Measurements from ENCODE around the gene GAB2. TPM values are rescaled to one million over a fixed set of nuclear protein-coding genes. Genes with fewer than 3 reads are reported as not detected.
"Not testable (repeated sequence)": the region's sequence is repeated elsewhere in the genome, so short reads cannot be mapped to it uniquely, and the experiment has no call there.

Gene GAB2
- total RNA-seq, 1 experiment from 2014 or later: 10.6 TPM

DNA sequence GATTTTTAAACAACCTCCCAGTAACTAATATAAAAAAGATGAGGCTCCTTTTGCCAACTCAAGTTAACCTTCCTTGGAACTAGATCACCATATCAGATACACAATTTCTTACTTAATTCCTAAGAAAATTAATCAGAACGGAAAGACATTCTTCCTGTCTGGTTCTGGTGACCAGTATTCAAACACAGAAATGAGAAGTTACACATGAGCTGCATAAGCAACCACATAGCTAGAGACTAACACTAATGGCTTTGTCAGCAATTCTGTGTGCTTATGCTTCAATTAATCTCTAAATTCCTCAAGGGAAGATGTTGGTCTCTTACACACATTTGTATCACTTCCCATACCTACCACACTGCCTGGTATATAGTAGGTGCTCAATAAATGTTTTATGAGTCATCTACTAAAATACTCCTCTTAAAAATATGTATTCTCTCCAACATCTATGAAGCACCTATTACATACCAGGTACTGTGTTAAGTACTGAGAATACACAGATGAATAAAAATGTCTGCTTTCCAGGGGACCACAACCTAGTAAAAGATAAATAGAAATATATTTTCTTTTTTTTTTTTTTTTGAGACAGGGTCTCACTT lies 54.5 kb downstream of the GAB2 start:
- no peaks in the 10 kb centered on the region for H3K36me3 Mint-ChIP-seq (ENCODE audit: insufficient read depth, unreplicated experiment)
- TF ChIP-seq, protein P1, sequence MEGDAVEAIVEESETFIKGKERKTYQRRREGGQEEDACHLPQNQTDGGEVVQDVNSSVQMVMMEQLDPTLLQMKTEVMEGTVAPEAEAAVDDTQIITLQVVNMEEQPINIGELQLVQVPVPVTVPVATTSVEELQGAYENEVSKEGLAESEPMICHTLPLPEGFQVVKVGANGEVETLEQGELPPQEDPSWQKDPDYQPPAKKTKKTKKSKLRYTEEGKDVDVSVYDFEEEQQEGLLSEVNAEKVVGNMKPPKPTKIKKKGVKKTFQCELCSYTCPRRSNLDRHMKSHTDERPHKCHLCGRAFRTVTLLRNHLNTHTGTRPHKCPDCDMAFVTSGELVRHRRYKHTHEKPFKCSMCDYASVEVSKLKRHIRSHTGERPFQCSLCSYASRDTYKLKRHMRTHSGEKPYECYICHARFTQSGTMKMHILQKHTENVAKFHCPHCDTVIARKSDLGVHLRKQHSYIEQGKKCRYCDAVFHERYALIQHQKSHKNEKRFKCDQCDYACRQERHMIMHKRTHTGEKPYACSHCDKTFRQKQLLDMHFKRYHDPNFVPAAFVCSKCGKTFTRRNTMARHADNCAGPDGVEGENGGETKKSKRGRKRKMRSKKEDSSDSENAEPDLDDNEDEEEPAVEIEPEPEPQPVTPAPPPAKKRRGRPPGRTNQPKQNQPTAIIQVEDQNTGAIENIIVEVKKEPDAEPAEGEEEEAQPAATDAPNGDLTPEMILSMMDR (IDR thresholded peaks at IDR 0.05; ENCODE audit: unreplicated experiment): no peak
- CTCF ChIA-PET: interaction anchor here (1.0 kb wide), 1 partner anchor 34 kb away, joined by 3 read pairs; no protein-coding TSS in a partner anchor
- no TSS peak for BruUV-seq (replicated peaks)
- peaks cover 13% of the 10 kb centered on the region for H3K4me1 Mint-ChIP-seq (ENCODE audit: low read depth, unreplicated experiment)
- no peak overlapping the region for H3K27ac Mint-ChIP-seq (ENCODE audit: unreplicated experiment)
- no peak overlapping the region for H3K4me3 Mint-ChIP-seq (ENCODE audit: low read depth, unreplicated experiment)
- intact Hi-C loops (cut with micrococcal nuclease; ENCODE audit: unreplicated experiment): loop anchor here (10.0 kb wide), 1 partner anchor 208 kb away; no protein-coding TSS in a partner anchor
- no peaks in the 10 kb centered on the region for H3K9me3 Mint-ChIP-seq (ENCODE audit: low read depth, unreplicated experiment)
- no peaks in the 10 kb centered on the region for H3K27me3 Mint-ChIP-seq (ENCODE audit: unreplicated experiment)
- DNase-seq: no peak

- TF ChIP-seq, protein P1 (IDR thresholded peaks at IDR 0.05; ENCODE audit: unreplicated experiment): no peak
- Mint-ChIP-seq H3K4me1 (ENCODE audit: low read depth, unreplicated experiment) (peaks cover 13% of the 10 kb centered on the region), H3K27ac (ENCODE audit: unreplicated experiment) (no peak overlapping the region), H3K36me3 (ENCODE audit: insufficient read depth, unreplicated experiment) (no peaks in the 10 kb centered on the region), H3K4me3 (ENCODE audit: low read depth, unreplicated experiment) (no peak overlapping the region), H3K27me3 (ENCODE audit: unreplicated experiment) (no peaks in the 10 kb centered on the region), H3K9me3 (ENCODE audit: low read depth, unreplicated experiment) (no peaks in the 10 kb centered on the region)
- CTCF ChIA-PET: no interaction called here
- no peak for DNase-seq
- intact Hi-C loops (cut with micrococcal nuclease; ENCODE audit: unreplicated experiment): loop anchor here (10.0 kb wide), 1 partner anchor 206 kb away; no protein-coding TSS in a partner anchor
- BruUV-seq (replicated peaks): no TSS peak
Measured at GRCh38 chr11:78361228-78361627, 56.4 kb downstream of the GAB2 start.

- Mint-ChIP-seq H3K36me3 (ENCODE audit: insufficient read depth, unreplicated experiment) (no peaks in the 10 kb centered on the region), H3K4me3 (ENCODE audit: low read depth, unreplicated experiment) (no peak overlapping the region), H3K9me3 (ENCODE audit: low read depth, unreplicated experiment) (no peaks in the 10 kb centered on the region), H3K4me1 (ENCODE audit: low read depth, unreplicated experiment) (peaks cover 1% of the 10 kb centered on the region), H3K27ac (ENCODE audit: unreplicated experiment) (no peak overlapping the region), H3K27me3 (ENCODE audit: unreplicated experiment) (no peaks in the 10 kb centered on the region)
- CTCF ChIA-PET: no interaction called here
- TF ChIP-seq, protein P1 (IDR thresholded peaks at IDR 0.05; ENCODE audit: unreplicated experiment): no peak
- no TSS peak for BruUV-seq (replicated peaks)
- DNase-seq: no peak
- intact Hi-C loops (cut with micrococcal nuclease; ENCODE audit: unreplicated experiment): loop anchor here (10.0 kb wide), 1 partner anchor 205 kb away; no protein-coding TSS in a partner anchor
Measured at GRCh38 chr11:78359921-78360320, 57.7 kb downstream of the GAB2 start.

GRCh38 chr11:78357924-78358323 lies 59.7 kb downstream of the GAB2 start:
- H3K9me3 Mint-ChIP-seq (ENCODE audit: low read depth, unreplicated experiment); H3K36me3 Mint-ChIP-seq (ENCODE audit: insufficient read depth, unreplicated experiment); H3K4me3 Mint-ChIP-seq (ENCODE audit: low read depth, unreplicated experiment); DNase-seq; H3K4me1 Mint-ChIP-seq (ENCODE audit: low read depth, unreplicated experiment); CTCF ChIA-PET; BruUV-seq (replicated peaks); H3K27me3 Mint-ChIP-seq (ENCODE audit: unreplicated experiment); H3K27ac Mint-ChIP-seq (ENCODE audit: unreplicated experiment); intact Hi-C loops (cut with micrococcal nuclease; ENCODE audit: unreplicated experiment): not testable (repeated sequence)

DNA sequence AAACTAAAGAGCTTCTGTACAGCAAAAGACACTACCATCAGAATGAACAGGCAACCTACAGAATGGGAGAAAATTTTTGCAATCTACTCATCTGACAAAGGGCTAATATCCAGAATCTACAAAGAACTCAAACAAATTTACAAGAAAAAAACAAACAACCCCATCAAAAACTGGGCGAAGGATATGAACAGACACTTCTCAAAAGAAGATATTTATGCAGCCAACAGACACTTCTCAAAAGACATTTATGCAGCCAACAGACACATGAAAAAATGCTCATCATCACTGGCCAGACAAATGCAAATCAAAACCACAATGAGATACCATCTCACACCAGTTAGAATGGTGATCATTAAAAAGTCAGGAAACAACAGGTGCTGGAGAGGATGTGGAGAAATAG lies 60.2 kb downstream of the GAB2 start:
- H3K9me3 Mint-ChIP-seq (ENCODE audit: low read depth, unreplicated experiment); H3K36me3 Mint-ChIP-seq (ENCODE audit: insufficient read depth, unreplicated experiment); H3K4me3 Mint-ChIP-seq (ENCODE audit: low read depth, unreplicated experiment); H3K4me1 Mint-ChIP-seq (ENCODE audit: low read depth, unreplicated experiment); H3K27ac Mint-ChIP-seq (ENCODE audit: unreplicated experiment); CTCF ChIA-PET; BruUV-seq (replicated peaks); intact Hi-C loops (cut with micrococcal nuclease; ENCODE audit: unreplicated experiment); DNase-seq; H3K27me3 Mint-ChIP-seq (ENCODE audit: unreplicated experiment): not testable (repeated sequence)

DNA sequence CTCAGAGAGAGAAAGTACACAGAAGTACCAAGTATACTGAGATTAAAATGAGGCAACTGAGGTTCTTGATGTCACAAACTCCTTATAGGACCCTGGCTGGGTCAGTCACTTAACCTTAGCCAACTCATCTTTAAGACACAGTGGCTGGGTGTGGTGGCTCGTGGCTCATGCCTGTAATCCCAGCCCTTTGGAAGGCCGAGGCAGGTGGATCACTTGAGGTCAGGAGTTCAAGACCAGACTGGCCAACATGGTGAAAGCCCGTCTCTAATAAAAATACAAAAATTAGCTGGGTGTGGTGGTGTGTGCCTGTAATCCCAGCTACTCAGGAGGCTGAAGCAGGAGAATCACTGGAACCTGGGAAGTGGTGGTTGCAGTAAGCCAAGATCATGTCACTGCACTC lies 61.9 kb downstream of the GAB2 start:
- intact Hi-C loops (cut with micrococcal nuclease; ENCODE audit: unreplicated experiment); BruUV-seq (replicated peaks); CTCF ChIA-PET: not testable (repeated sequence)

More for the DNA sequence above, 61.9 kb downstream of the GAB2 start:
- H3K27ac Mint-ChIP-seq (ENCODE audit: unreplicated experiment); H3K4me1 Mint-ChIP-seq (ENCODE audit: low read depth, unreplicated experiment); H3K4me3 Mint-ChIP-seq (ENCODE audit: low read depth, unreplicated experiment); DNase-seq; H3K27me3 Mint-ChIP-seq (ENCODE audit: unreplicated experiment); H3K9me3 Mint-ChIP-seq (ENCODE audit: low read depth, unreplicated experiment); H3K36me3 Mint-ChIP-seq (ENCODE audit: insufficient read depth, unreplicated experiment): not testable (repeated sequence)

Data from Calu3 (cell line).